Ishikawa (cell line): ENCODE measurements around the gene PDIA5.

ENCODE experiments used
- CEBPB ChIP-seq: IDR thresholded peaks from 2 replicates; pipeline ENCODE4 v1.6.1; 2012
- CREB1 ChIP-seq: IDR thresholded peaks from 2 replicates; pipeline ENCODE4 v1.6.1; 2012; ENCODE audit warnings: low read depth
- EGR1 ChIP-seq: IDR thresholded peaks from 2 replicates; pipeline ENCODE4 v1.6.1; 2012
- EP300 ChIP-seq: IDR thresholded peaks from 2 replicates; pipeline ENCODE4 v1.6.1; 2012; ENCODE audit warnings: borderline replicate concordance
- FOXM1 ChIP-seq: IDR thresholded peaks from 2 replicates; pipeline ENCODE4 v1.6.1; 2012; ENCODE audit warnings: low read depth, borderline replicate concordance
- NFIC ChIP-seq: IDR thresholded peaks from 2 replicates; pipeline ENCODE4 v1.6.1; 2012
- RAD21 ChIP-seq: IDR thresholded peaks from 2 replicates; pipeline ENCODE4 v1.6.1; 2012; ENCODE audit warnings: low read depth
- TAF1 ChIP-seq: IDR thresholded peaks from 2 replicates; pipeline ENCODE4 v1.6.1; 2012; ENCODE audit warnings: low read depth, mild to moderate bottlenecking
- TCF12 ChIP-seq: IDR thresholded peaks from 2 replicates; pipeline ENCODE4 v1.6.1; 2012; ENCODE audit warnings: low read depth
- TEAD4 ChIP-seq: IDR thresholded peaks from 2 replicates; pipeline ENCODE4 v1.6.1; 2012
- USF1 ChIP-seq: IDR thresholded peaks from 2 replicates; pipeline ENCODE4 v1.6.1; 2012
- YY1 ChIP-seq: IDR thresholded peaks from 2 replicates; pipeline ENCODE4 v1.6.1; 2012; ENCODE audit warnings: low read depth
- ZBTB7A ChIP-seq: IDR thresholded peaks from 2 replicates; pipeline ENCODE4 v1.6.1; 2012; ENCODE audit warnings: low read depth
- TF ChIP-seq, protein P1 (sequence below): IDR thresholded peaks from 2 replicates; pipeline ENCODE4 v1.6.1; 2012; ENCODE audit warnings: low read depth, mild to moderate bottlenecking
- TF ChIP-seq, protein P2 (sequence below): IDR thresholded peaks from 2 replicates; pipeline ENCODE4 v1.6.1; 2012

Gene PDIA5

DNA sequence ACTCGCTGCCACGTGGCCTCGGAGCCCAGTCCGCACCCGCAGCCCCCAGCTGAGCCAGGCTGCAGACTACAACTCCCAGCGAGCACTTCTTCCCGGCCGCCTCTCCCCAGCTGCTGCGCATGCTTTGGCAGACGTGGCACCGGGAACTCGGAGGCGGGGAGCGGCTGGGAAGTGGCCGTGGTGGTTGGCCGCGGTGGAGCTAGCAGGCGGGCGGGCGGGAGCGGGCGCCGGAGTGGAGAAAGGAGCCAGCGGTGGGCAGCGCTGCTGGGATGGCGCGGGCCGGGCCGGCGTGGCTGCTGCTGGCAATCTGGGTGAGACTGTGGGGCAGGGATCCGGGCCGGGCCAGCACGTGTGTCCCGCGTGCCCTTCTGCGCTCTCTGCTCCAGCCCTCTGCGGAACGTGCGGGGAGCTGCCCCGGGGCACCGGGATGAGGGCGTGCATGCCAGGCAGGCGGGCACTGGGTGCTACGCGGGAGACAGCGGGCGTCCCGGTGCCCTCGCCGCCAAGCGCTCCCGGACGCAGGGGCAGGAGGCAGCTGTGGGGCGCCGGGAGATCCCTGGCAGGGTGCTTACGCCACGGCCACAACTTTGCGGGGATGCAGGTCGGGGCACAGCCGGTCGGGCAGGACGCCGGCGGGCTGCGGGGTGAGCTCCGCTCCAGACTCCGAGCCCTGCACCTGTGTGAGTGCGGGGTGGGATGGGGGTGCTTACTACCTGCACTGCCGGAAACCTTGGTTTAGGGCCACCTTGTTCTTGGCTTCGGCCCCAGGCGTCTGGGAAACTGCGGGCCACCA lies at the start of gene PDIA5:
TSS of gene PDIA5 (plus strand) at position 130 of the 793 bp plus-strand sequence. CDS start at position 270, 140 bp downstream.
- TF ChIP-seq TCF12 (peak; percentile 43; the same call in 1 of the 2 replicates), ZBTB7A (no peak), CEBPB (no peak), FOXM1 (no peak), EGR1 (no peak), CREB1 (no peak), EP300 (no peak), TAF1 (peak; percentile 56; the same call in 1 of the 2 replicates), USF1 (peak; percentile 84), TEAD4 (no peak), YY1 (peak; percentile 58), RAD21 (no peak), NFIC (0 out of 2 replicates have a peak, but pooled peaks have one; percentile 22)
- TF ChIP-seq, protein P1, sequence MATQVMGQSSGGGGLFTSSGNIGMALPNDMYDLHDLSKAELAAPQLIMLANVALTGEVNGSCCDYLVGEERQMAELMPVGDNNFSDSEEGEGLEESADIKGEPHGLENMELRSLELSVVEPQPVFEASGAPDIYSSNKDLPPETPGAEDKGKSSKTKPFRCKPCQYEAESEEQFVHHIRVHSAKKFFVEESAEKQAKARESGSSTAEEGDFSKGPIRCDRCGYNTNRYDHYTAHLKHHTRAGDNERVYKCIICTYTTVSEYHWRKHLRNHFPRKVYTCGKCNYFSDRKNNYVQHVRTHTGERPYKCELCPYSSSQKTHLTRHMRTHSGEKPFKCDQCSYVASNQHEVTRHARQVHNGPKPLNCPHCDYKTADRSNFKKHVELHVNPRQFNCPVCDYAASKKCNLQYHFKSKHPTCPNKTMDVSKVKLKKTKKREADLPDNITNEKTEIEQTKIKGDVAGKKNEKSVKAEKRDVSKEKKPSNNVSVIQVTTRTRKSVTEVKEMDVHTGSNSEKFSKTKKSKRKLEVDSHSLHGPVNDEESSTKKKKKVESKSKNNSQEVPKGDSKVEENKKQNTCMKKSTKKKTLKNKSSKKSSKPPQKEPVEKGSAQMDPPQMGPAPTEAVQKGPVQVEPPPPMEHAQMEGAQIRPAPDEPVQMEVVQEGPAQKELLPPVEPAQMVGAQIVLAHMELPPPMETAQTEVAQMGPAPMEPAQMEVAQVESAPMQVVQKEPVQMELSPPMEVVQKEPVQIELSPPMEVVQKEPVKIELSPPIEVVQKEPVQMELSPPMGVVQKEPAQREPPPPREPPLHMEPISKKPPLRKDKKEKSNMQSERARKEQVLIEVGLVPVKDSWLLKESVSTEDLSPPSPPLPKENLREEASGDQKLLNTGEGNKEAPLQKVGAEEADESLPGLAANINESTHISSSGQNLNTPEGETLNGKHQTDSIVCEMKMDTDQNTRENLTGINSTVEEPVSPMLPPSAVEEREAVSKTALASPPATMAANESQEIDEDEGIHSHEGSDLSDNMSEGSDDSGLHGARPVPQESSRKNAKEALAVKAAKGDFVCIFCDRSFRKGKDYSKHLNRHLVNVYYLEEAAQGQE = no peak
- TF ChIP-seq, protein P2, sequence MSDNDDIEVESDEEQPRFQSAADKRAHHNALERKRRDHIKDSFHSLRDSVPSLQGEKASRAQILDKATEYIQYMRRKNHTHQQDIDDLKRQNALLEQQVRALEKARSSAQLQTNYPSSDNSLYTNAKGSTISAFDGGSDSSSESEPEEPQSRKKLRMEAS = peak; percentile 99

DNA sequence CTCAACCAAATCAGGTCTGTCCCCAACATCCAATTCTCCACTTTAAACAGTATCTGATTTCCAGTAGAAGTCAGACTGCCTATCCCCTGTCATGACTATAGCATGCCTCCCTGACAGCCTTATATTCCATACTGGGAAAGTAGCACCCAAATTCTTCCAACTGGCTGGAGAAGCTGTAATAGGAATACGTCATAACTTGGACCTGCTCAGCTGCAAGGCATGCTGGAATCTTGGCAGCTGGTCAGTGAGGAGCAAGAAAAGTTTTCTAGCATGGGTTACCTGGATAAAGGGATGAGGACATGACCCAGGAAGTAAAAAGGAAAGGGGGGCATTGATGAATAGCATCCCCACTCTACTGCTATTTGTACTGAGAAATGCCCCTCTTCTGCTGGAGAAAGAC lies 48.1 kb upstream of the PDIA5 start:
- no peak for TF ChIP-seq TAF1
- no peak for TF ChIP-seq FOXM1
- no peak for TF ChIP-seq RAD21
- no peak for TF ChIP-seq TCF12
- TF ChIP-seq TEAD4 = no peak
- no peak for TF ChIP-seq NFIC
- TF ChIP-seq, protein P2 = no peak
- TF ChIP-seq, protein P1 = no peak
- no peak for TF ChIP-seq YY1
- no peak for TF ChIP-seq CEBPB
- TF ChIP-seq EGR1 = no peak
- TF ChIP-seq CREB1 = no peak
- TF ChIP-seq EP300 = no peak
- no peak for TF ChIP-seq ZBTB7A
- TF ChIP-seq USF1 = no peak

- no peak for TF ChIP-seq EGR1
- no peak for TF ChIP-seq EP300
- no peak for TF ChIP-seq TCF12
- no peak for TF ChIP-seq TAF1
- TF ChIP-seq, protein P1 = no peak
- TF ChIP-seq USF1 = no peak
- TF ChIP-seq ZBTB7A = no peak
- no peak for TF ChIP-seq TEAD4
- TF ChIP-seq CREB1 = no peak
- no peak for TF ChIP-seq RAD21
- TF ChIP-seq, protein P2 = no peak
- no peak for TF ChIP-seq CEBPB
- TF ChIP-seq NFIC = no peak
These were observed 47.7 kb upstream of the PDIA5 start for GRCh38 chr3:123019161-123019560.
